GM12878 (cell line): ENCODE results near the gene BDH1. TPM values are rescaled to one million over a fixed set of nuclear protein-coding genes. Genes with fewer than 3 reads are reported as not detected.

ENCODE experiments used
- EED ChIP-seq: sonication (generic); IDR thresholded peaks from 2 replicates; pipeline ENCODE4 v1.6.1; 2016; ENCODE audit warnings: antibody characterized with exemption, low read depth
- ZNF217 ChIP-seq: fragments of 450-650 bp; IDR thresholded peaks from 2 replicates; pipeline ENCODE4 v1.6.1; 2017; ENCODE audit warnings: antibody characterized with exemption, mild to moderate bottlenecking
- polyA plus RNA-seq, 11 experiments: library from polyadenylated mRNA; depleted of rRNA in 4 of 11; unstranded in 6 of 11; stranded (reverse) in 5 of 11; fragments of >200 nt; fragmentation: Nextera tagmentation in 4 of 11; fragmentation: Illumina TruSeq in 1 of 11; extraction: Ambion mirVana in 4 of 11; extraction: Trizol in 1 of 11; gene quantifications; 1 replicate in 1 of 11; 2 replicates in 10 of 11; pipeline versions ENCODE4 v1.2.1 to v1.2.3, GENCODE V29; 2011 to 2016; ENCODE audit warnings: inconsistent platforms in 2 of 11, missing spikeins in 2 of 11, low read depth in 1 of 11
- total RNA-seq, 4 experiments: library from RNA; depleted of rRNA in 3 of 4; stranded (reverse); fragments of >200 nt in 3 of 4; fragmentation: Illumina TruSeq in 1 of 4; extraction: Trizol in 1 of 4; gene quantifications; 2 replicates each; pipeline versions ENCODE4 v1.2.1 to v1.2.3, GENCODE V29; 2013 to 2021
- TF ChIP-seq, protein P1 (sequence below): fragments of 450-650 bp; IDR thresholded peaks from 2 replicates; pipeline ENCODE4 v1.6.1; 2017; ENCODE audit warnings: mild to moderate bottlenecking, moderate library complexity
- TF ChIP-seq, protein P2 (sequence below): fragments of 450-650 bp; IDR thresholded peaks from 2 replicates; pipeline ENCODE4 v1.6.1; 2016; ENCODE audit warnings: mild to moderate bottlenecking, moderate library complexity, borderline replicate concordance
- TF ChIP-seq, protein P3 (sequence below): IDR thresholded peaks from 2 replicates; pipeline ENCODE4 v1.6.1; 2011; ENCODE audit warnings: low read depth, low read length, improper control_type of control experiment, borderline replicate concordance

The BDH1 gene
- total and polyA plus RNA-seq, 10 of the 15 experiments (the other 5 are each of a cell fraction or from before 2014, with no cell fraction given): 11.3 to 84.5 (median 60.3) TPM

DNA sequence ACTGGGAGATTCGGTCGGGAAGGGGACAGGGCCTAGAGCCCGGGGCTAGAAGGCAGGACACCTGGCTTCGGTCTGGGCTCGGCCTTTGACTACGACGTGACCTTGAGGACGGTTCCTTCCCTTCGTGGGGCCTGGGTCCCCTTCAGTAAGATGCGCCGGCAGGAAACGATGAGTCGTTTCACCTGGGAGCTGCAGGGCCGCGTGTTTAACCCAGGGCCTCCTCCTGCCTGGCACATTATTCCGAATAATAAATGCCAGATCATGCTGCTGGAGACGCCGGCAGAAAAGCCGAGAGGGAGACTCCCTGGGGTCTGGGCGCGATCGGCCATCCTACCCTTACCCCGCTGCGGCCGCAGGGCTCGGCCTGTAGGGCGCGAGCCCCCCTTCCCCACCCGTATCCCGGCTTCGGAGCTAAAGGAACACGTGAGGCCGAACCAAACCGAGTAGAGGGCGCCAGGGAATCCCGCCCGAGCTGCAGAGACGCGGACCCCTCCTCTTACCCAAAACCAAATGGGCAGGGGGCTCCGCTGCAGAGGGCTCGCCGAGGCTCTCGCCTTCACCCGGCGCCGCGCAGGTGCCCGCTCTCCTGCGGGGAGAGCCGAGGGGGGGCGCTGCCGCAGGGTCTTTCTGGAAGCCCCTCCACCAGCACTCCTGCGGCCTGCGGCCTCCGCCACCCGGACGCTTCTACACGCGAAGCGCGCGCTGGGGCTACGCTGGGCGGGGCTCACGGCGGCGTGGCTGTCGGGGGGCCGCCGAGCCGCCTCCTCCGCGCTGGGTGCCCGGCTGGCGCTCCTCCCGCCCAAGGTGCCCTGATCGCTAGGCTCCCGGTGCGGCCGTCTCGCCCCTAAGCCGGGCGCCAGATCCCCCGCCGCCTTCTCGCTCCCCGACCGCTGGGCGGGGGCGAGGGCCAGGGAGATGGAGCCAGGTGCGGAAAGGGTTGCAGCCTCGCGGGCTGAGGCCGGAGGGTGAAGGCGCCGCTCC is at the start of gene BDH1 (continued):
- TF ChIP-seq, protein P1, sequence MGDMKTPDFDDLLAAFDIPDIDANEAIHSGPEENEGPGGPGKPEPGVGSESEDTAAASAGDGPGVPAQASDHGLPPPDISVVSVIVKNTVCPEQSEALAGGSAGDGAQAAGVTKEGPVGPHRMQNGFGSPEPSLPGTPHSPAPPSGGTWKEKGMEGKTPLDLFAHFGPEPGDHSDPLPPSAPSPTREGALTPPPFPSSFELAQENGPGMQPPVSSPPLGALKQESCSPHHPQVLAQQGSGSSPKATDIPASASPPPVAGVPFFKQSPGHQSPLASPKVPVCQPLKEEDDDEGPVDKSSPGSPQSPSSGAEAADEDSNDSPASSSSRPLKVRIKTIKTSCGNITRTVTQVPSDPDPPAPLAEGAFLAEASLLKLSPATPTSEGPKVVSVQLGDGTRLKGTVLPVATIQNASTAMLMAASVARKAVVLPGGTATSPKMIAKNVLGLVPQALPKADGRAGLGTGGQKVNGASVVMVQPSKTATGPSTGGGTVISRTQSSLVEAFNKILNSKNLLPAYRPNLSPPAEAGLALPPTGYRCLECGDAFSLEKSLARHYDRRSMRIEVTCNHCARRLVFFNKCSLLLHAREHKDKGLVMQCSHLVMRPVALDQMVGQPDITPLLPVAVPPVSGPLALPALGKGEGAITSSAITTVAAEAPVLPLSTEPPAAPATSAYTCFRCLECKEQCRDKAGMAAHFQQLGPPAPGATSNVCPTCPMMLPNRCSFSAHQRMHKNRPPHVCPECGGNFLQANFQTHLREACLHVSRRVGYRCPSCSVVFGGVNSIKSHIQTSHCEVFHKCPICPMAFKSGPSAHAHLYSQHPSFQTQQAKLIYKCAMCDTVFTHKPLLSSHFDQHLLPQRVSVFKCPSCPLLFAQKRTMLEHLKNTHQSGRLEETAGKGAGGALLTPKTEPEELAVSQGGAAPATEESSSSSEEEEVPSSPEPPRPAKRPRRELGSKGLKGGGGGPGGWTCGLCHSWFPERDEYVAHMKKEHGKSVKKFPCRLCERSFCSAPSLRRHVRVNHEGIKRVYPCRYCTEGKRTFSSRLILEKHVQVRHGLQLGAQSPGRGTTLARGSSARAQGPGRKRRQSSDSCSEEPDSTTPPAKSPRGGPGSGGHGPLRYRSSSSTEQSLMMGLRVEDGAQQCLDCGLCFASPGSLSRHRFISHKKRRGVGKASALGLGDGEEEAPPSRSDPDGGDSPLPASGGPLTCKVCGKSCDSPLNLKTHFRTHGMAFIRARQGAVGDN: peak; percentile 70
- no peak for TF ChIP-seq EED
- TF ChIP-seq, protein P2, sequence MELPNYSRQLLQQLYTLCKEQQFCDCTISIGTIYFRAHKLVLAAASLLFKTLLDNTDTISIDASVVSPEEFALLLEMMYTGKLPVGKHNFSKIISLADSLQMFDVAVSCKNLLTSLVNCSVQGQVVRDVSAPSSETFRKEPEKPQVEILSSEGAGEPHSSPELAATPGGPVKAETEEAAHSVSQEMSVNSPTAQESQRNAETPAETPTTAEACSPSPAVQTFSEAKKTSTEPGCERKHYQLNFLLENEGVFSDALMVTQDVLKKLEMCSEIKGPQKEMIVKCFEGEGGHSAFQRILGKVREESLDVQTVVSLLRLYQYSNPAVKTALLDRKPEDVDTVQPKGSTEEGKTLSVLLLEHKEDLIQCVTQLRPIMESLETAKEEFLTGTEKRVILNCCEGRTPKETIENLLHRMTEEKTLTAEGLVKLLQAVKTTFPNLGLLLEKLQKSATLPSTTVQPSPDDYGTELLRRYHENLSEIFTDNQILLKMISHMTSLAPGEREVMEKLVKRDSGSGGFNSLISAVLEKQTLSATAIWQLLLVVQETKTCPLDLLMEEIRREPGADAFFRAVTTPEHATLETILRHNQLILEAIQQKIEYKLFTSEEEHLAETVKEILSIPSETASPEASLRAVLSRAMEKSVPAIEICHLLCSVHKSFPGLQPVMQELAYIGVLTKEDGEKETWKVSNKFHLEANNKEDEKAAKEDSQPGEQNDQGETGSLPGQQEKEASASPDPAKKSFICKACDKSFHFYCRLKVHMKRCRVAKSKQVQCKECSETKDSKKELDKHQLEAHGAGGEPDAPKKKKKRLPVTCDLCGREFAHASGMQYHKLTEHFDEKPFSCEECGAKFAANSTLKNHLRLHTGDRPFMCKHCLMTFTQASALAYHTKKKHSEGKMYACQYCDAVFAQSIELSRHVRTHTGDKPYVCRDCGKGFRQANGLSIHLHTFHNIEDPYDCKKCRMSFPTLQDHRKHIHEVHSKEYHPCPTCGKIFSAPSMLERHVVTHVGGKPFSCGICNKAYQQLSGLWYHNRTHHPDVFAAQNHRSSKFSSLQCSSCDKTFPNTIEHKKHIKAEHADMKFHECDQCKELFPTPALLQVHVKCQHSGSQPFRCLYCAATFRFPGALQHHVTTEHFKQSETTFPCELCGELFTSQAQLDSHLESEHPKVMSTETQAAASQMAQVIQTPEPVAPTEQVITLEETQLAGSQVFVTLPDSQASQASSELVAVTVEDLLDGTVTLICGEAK: no peak
- TF ChIP-seq ZNF217: peak; percentile 25; the same call in 1 of the 2 replicates
- TF ChIP-seq, protein P3, sequence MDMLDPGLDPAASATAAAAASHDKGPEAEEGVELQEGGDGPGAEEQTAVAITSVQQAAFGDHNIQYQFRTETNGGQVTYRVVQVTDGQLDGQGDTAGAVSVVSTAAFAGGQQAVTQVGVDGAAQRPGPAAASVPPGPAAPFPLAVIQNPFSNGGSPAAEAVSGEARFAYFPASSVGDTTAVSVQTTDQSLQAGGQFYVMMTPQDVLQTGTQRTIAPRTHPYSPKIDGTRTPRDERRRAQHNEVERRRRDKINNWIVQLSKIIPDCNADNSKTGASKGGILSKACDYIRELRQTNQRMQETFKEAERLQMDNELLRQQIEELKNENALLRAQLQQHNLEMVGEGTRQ: no peak
- TF ChIP-seq, all 136 proteins: peak for 29
